Measurements from ENCODE around the gene LILRA1.
"Not testable (repeated sequence)": the region's sequence is repeated elsewhere in the genome, so short reads cannot be mapped to it uniquely, and the experiment has no call there.

LILRA1 gene

DNA sequence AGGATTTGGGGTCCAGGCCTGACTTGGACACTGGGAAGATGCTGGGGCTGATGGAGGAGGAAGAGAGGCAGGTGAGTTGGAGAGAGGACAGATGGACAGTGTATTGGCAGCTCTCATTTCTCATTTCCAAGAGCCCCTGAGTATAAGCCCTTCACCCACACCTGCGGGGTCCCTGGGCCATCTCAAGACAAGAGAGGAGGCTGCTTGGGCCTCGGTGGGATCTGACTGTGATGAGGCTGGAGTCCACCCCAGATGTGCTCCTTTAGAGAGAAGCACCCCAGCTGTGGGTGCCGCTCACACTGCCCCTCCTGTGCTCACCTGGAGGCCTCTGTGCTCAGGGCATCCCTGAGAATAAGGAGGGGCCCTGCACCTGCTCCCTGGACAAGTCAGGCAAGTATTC lies 16.1 kb upstream of the LILRA1 start:
- DNase-seq (ENCODE audit: low read depth), result no peak

DNA sequence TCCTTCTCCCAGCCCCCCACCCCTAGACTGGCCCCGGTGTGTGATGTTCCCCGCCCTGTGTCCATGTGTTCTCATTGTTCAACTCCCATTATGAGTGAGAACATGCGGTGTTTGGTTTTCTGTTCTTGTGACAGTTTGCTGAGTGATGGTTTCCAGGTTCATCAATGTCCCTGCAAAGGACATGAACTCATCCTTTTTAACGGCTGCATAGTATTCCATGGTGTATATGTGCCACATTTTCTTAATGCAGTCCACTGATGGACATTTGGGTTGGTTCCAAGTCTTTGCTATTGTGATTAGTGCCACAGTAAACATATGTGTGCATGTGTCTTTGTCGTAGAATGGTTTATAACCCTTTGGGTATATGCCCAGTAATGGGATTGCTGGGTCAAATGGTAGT lies 15.2 kb upstream of the LILRA1 start:
- DNase-seq (ENCODE audit: low read depth), result not testable (repeated sequence)

DNA sequence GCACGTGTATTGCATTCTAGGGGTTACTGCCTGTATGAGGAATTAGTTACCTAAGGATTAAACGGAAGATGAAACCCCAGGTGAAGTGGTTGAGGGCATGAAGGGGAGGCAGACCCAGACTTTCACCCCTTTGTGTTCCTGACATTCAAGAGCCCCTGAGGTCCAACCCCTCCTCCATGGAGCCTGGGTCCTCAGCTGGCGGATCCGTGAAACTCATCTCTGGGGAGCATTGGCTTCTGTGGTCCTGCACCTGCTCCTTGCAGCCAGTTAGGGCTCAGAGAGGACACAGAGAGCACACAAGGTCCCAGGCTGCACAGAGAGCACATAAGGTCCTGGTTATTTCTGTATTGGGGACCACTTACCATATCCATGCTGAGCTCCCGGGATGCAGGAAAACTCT lies 7.0 kb upstream of the LILRA1 start:
- DNase-seq (ENCODE audit: low read depth), result no peak

DNA sequence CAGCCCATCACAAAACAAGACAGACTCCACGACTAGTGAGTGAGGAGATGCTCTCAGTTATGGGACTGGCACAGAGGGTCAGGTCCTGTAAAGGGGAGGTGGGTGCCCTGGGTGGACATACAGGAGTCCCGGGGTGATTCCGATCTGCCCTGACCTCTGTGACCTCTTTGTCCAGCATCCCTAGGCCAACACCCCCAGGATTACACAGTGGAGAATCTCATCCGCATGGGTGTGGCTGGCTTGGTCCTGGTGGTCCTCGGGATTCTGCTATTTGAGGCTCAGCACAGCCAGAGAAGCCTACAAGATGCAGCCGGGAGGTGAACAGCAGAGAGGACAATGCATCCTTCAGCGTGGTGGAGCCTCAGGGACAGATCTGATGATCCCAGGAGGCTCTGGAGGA lies 6.4 kb upstream of the LILRA1 start:
- DNase-seq (ENCODE audit: low read depth), result no peak

DNA sequence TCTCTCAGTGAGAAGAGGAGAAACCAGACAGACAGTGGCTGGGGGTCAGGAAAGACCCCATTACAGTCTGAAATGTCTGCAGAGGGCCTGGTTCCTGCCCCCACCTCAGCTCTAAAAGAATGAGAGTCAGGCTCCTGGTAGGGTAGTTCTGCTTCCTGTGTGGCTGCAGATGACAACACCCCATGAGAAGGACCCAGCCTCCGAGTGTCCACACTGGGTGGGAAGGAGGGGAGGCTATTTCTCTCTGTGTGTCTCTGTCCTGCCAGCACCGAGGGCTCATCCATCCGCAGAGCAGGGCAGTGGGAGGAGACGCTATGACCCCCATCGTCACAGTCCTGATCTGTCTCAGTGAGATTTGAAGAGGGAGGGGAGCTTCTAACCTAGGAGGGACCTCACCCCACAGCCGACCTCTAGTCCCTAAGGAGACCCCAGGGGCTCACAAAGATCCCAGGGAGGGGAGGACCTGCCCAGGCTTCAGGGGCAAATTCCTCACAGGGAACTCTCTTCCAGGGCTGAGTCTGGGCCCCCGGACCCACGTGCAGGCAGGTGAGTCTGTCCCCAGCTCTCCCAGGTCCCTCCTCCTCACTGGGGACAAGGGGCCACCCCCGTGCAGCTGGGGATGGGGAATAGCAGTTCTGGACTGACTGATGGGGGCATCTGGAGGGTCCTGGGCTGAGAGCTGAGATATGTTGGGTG lies 647 bp downstream of the LILRA1 start:
- not testable (repeated sequence) for DNase-seq (ENCODE audit: low read depth)

DNA sequence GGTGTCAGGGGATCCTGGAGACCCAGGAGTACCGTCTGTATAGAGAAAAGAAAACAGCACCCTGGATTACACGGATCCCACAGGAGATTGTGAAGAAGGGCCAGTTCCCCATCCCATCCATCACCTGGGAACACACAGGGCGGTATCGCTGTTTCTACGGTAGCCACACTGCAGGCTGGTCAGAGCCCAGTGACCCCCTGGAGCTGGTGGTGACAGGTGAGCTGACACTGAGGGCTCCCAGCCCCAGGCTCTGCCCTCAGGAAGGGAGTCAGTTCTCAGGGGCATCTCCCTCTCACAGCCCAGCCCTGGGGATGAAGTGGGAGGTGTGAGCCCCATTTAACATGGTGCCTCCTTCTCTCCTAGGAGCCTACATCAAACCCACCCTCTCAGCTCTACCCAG lies 1.3 kb downstream of the LILRA1 start:
- DNase-seq (ENCODE audit: low read depth), result no peak

DNA sequence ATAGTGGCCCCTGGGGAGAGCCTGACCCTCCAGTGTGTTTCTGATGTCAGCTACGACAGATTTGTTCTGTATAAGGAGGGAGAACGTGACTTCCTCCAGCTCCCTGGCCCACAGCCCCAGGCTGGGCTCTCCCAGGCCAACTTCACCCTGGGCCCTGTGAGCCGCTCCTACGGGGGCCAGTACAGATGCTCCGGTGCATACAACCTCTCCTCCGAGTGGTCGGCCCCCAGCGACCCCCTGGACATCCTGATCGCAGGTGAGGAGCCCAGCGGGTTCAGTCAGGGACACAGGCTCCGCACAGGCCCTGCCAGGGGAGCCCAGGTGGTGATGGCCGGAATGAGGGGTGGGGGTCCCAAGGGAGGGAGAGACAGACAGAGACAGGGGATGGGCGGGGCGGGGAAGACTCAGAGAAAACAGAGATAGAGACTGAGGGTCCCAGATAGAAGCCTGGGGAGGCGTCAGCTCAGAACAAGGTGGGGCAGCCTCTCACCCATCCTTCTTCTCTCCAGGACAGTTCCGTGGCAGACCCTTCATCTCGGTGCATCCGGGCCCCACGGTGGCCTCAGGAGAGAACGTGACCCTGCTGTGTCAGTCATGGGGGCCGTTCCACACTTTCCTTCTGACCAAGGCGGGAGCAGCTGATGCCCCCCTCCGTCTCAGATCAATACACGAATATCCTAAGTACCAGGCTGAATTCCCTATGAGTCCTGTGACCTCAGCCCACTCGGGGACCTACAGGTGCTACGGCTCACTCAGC lies 2.4 kb downstream of the LILRA1 start:
- not testable (repeated sequence) for DNase-seq (ENCODE audit: low read depth)

DNA sequence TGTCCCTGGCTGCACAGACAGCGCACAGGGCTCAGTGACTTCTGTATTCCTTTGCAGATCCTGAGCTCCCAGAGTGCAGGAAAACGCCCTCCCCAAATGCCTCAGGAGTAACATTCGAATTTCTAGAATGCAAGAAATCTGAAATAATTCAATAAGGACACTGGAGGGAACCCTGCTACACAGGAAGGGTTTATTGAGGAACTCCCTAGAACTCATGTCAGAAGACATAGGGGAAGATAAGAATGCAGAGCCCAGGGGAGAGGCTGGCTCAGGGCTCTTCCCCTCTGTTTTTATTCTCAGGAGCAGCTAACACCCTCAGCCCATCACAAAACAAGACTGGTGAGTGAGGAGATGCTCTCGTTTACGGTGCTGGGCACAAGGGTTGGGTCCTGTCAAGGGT lies 6.8 kb downstream of the LILRA1 start:
- no peak for DNase-seq (ENCODE audit: low read depth)

DNA sequence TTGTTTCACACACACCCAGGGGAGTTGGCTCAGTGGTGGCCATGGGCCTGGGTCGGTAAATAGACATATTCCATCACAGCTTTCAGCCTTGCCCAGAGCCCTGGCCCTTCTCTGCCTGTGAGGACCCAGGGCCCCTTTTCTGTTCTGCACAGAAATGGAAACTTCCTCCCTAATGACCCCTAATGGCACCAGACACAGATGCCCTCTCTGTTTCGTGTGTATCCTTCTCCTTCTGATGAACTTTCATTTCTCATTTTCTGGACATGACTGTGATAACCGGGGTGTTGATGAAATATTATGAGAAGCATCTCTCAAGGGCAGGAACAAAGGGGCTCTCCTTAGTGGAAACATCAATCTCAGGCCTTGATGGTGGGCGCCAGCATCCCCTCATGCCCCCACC lies 12.8 kb downstream of the LILRA1 start:
- no peak for DNase-seq (ENCODE audit: low read depth)

DNA sequence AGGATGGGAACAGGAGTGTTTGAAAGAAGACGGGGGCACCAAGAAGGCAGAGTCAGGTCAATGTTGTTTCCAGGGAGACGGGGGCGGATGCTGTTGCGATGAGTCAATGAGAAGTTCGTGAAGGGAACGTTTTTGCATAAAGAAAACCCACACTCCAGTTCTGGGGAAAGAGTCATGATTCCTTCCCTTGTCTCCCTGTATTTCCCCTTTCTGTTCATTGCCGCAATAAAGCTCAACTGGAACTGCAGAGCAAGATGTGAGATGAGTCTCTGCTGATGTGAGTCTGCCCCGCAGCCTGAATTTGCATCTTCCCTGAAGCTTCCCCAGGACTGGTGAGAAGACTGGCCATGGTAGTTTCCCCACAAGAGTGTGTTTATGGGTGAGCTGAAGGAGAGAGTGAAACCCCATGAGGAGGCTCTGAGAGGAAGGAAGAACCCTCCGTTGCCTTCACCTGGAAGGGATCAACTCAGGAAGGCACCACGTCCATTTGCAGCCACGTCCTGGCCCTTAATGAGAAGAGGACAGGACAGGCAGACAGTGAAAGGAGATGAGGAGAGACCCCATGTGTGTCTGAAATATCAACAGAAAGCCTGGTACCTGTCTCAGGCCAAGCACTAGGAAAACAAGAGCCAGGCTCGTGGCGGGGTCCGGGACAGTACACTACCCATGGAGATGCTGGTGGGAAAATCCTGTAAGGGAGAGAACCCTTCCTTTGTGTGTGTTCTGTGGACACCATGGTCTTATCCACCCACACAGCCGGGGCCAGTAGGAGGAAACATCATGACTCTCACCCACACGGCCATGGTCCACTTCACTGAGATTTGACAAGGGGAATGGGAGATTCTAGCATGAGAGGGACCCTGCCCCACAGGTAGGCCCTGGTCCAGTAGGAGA lies 13.7 kb downstream of the LILRA1 start:
- no peak for DNase-seq (ENCODE audit: low read depth)

DNA sequence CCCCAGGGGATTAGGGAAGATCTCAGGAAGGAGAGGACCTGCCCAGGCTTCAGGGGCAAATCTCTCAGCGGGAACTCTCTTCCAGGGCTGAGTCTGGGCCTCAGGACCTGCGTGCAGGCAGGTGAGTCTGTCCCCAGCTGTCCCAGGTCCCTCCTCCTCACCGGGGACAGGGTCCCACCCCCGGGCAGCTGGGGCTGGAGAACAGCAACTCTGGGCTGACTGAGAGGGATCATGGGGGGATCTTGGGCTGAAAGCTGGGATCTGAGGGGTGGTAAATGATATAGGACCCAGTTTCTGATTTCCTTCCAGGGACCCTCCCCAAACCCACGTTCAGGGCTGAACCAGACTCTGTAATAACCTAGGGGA lies 14.3 kb downstream of the LILRA1 start:
- no peak for DNase-seq (ENCODE audit: low read depth)

DNA sequence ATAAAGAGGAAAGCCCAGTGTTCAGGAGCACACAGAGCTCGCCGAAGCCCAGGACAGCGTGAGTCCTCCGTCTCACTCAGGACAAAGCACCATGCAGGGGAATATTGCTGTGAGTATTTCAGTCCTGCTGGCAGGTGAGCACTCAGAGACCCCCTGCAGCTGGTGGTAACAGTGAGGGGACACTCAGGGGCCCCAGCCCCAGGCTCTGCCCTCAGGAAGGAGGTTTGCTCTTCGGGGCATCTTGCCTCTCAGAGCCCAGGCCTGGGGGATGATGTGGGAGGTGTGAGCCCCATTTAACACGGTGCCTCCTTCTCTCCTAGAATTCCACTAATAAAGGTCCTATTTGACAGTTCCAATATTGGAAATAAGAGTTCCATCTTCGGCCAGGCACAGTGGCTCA lies 14.8 kb downstream of the LILRA1 start:
- no peak for DNase-seq (ENCODE audit: low read depth)

DNA sequence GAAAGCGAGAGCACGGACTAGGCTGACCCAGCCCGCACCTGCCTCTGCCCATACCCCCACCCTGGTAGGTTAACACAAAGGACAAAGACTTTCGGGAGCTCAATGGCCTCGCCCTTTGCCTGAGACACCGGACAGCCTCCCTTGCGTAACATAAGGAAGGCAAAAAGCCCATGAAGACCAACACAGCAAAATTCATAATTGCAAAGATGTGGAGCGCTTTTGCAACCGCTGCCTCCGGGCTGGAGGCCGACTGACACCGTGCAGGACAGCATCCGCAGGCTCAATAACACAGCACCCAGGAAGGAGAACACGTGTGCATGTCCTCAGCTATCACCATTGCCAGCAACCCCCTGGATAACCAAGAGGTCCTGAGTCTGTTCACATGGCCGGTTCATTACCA lies 15.4 kb downstream of the LILRA1 start:
- no peak for DNase-seq (ENCODE audit: low read depth)

DNA sequence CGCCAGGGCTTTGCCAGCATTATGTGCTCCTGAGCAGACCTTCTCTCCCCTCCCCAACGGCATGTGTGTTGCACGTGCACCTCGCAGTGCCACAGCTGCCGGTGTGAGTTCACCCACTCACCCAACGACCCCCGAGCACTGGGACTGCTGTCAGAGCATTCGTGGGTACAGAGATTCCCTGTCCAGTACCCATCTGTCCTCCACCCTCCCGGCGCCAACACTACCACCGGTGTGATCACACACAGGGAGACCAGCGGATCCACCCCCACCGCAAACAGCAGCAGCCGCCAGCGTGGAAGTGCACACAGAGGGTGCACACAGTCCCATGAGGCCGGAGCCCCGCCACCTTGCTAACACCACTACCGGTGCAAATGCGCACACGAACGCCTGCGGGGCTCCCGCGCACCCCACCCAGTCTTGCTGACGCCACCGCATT lies 15.9 kb downstream of the LILRA1 start:
- no peak for DNase-seq (ENCODE audit: low read depth)

DNA sequence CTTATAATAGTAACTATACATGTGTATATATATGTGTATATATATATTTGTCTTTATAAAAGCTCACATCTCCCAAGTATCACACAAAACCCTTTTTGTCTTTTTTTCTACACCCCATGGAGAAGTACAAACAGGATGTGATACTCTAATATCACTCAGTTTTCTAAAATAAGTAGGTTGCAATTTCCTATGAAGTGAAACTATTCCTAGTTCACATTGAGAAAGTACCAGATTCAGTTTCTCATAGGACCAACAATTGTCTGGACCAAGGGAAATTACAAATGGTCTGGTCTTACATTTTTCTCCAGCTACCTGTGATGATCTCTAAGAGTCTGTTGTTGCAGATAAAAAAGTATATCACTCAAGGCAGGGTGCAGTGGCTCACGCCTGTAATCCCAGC lies 19.0 kb downstream of the LILRA1 start:
- no peak for DNase-seq (ENCODE audit: low read depth)

DNA sequence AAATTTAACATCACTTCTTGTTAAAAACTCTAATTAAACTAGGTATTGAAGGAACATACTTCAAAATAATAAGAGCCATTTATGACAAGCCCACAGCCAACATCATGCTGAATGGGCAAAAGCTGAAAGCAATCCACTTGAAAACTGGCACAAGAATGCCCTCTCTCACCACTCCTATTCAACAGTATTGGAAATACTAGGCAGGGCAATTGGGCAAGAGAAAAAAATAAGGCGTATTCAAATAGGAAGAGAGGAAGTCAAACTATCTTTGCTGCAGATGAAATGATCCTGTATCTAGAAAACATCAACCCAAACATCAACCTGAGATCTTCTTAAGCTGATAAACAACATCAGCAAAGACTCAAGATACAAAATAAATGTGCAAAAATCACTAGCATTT lies 21.3 kb downstream of the LILRA1 start:
- DNase-seq (ENCODE audit: low read depth), result no peak

DNA sequence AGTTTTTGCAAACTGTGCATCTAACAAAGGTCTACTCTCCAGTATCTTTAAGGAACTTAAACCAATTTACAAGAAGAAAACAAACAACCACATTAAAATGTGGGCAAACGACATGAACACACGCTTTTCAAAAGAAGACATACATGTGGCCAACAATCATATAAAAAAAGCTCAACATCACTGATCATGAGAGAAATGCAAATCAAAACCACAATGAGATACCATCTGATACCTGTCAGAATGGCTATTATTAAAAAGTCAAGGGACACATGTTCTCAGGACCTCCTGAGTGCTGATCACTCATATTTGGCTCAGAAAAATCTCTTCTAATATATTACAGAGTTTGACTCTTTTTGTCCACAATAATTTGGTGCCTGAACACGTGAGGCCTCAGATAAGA lies 22.6 kb downstream of the LILRA1 start:
- no peak for DNase-seq (ENCODE audit: low read depth)

DNA sequence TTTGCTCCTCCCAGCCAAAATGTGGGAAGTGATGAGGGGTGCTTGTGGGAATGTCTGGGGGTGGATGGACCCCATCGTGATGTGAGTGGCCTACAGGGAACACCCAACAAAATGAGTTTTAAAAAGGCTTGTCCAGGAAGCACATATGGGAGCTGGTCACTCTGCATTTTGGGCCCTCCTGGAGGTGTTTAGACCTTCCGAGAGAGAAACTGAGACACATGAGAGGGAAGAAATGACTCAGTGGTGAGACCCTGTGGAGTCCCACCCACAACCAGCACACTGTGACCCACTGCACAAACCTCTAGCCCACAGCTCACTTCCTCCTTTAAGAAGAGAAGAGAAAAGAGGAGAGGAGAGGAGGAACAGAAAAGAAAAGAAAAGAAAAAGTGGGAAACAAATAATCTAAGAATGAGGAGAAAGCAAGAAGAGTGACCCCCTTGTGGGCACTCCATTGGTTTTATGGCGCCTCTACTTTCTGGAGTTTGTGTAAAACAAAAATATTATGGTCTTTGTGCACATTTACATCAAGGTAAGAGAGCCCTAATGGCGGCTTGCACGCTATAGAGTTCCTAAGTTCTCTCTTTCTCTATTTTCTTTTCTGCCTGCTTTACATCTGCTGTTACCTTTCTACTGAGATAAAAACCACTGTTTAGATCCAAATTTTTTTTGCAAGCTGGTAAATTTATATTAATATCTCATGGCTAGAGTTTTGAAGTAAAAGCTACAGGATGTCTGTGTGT lies 23.6 kb downstream of the LILRA1 start:
- DNase-seq (ENCODE audit: low read depth), result no peak

DNA sequence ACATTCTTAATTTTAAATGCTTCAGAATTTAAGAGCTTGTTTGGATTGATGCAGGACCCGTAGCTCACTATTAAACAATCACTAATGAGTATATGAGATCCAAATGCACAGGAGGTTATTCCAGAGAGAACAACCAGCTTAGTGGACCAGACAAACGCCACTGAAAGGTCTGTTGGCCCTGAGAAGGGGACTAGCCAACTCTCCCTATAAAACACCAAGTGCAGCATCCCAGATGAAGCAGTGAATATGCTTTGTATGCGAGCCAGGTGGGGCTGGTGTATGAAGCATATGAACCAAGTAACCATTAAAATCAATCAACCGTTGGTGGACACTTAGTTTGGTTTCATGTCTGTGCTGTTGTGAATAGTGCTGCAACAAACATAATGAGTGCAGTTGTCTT lies 27.0 kb downstream of the LILRA1 start:
- DNase-seq (ENCODE audit: low read depth), result no peak

DNA sequence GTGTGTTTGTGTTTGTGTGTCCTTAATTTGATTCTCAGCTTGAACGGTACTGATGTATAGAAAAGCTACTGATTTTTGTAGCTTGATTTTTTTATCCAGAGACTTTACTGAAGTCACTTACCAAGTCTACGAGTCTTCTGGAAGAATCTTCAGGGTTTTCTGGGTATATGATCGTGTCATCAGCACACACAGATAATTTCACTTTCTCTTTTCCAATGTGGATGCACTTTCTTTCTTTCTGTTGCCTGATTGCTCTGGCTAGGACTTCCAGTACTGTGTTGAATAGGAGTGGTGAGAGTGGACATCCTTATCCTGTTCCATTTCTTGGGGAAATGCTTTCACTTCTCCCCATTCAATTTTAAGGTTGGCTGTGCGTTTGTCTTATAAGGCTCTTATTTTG lies 29.0 kb downstream of the LILRA1 start:
- no peak for DNase-seq (ENCODE audit: low read depth)

DNA sequence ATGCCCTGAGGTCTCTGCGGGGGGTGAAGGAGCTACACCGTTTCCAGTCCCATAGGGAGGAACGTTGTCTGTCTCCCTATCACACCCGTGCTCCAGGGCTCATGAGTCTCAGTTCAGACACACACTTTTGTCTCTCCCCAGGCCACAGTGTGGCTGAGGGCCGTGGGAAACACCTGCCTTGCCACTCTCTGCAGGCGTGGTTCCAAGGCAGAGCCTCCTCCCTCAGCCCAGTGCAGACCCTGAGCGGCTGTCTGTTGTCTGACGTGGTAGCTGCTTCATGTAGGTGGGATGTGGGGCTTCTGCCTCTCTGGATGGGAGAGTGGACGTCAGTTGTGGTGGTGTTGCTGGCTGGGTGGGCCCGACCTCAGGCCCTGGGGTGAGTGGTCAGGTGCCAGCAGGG lies 30.8 kb downstream of the LILRA1 start:
- DNase-seq (ENCODE audit: low read depth), result not testable (repeated sequence)
